ENCODE results near the gene ELF3.

DNA sequence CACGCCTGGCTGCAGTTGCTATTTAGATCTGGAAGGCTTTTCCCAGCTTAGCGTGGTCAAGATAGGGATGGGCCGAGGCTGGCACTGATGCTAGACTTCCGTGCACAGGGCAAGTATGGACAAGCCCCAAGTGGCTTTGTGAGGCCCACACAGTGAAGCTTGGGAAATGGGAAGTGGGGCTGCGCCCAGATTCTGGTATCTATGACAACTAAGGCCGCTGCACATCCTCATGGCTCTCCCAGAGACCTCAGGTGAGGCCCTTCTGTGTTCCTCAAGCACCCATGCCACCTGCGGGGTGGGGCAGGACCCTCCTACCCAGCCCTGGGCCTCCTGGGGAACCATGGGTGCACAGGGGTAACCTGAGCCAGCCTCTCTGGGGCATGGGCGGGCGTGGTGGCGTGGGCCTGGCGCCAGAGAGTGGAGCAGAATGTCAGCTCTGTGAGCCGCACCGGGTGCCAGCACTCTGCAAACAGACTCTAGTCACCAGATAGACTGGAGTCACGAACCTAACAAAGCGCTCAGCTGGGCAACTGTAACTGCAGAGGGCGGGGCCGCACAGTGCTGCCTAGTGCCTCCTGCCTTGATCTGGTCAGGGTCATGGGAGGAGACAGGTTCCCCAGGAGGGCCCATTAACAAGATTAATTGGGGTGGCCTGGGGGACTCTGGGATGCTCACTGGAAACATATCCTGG, 46.4 kb downstream of the ELF3 start:
- TF ChIP-seq, protein P1, sequence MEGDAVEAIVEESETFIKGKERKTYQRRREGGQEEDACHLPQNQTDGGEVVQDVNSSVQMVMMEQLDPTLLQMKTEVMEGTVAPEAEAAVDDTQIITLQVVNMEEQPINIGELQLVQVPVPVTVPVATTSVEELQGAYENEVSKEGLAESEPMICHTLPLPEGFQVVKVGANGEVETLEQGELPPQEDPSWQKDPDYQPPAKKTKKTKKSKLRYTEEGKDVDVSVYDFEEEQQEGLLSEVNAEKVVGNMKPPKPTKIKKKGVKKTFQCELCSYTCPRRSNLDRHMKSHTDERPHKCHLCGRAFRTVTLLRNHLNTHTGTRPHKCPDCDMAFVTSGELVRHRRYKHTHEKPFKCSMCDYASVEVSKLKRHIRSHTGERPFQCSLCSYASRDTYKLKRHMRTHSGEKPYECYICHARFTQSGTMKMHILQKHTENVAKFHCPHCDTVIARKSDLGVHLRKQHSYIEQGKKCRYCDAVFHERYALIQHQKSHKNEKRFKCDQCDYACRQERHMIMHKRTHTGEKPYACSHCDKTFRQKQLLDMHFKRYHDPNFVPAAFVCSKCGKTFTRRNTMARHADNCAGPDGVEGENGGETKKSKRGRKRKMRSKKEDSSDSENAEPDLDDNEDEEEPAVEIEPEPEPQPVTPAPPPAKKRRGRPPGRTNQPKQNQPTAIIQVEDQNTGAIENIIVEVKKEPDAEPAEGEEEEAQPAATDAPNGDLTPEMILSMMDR (IDR thresholded peaks at IDR 0.05; ENCODE audit: insufficient read depth, low read length), result no peak
- TF ChIP-seq POLR2AphosphoS5 (IDR thresholded peaks at IDR 0.05; ENCODE audit: low read depth), result no peak

Data from HL-60 (cell line).